Upper lobe of left lung (tissue), 4 donors: Measurements from ENCODE around the gene TLE4.

Source experiments
- CTCF ChIP-seq, 6 experiments: fragments of 450-650 bp in 4 of 6; fragments of 200-600 bp in 2 of 6; sonication (generic) in 2 of 6; IDR thresholded peaks; one replicate each; pipeline ENCODE4 v1.5.1; 2016 to 2019; ENCODE audit warnings: antibody characterized with exemption in 6 of 6
- EP300 ChIP-seq, 4 donors: sonication (generic); formaldehyde crosslinking; IDR thresholded peaks; one replicate each; pipeline ENCODE4 v1.5.1; 2017; ENCODE audit warnings: antibody characterized with exemption in 4 of 4, control low read depth in 2 of 4
- POLR2A ChIP-seq, 4 donors: fragments of 450-650 bp; IDR thresholded peaks; one replicate each; pipeline ENCODE4 v1.5.1; 2016 to 2017; ENCODE audit warnings: antibody characterized with exemption in 4 of 4, mild to moderate bottlenecking in 2 of 4

- TF ChIP-seq CTCF (IDR thresholded peaks at IDR 0.05) (no peak), EP300 (IDR thresholded peaks at IDR 0.05) (no peak), POLR2A (IDR thresholded peaks at IDR 0.05) (no peak)
Observed at GRCh38 chr9:79633558-79633957, 61.8 kb downstream of the TLE4 start.
